Smooth muscle cell of the pulmonary artery (primary cell): ENCODE results near the gene MAP3K3. TPM values are rescaled to one million over a fixed set of nuclear protein-coding genes. Genes with fewer than 3 reads are reported as not detected.

Experiments used
- total RNA-seq: library from RNA; depleted of rRNA; stranded (reverse); fragments of >200 nt; gene quantifications from 2 replicates; pipeline ENCODE4 v1.2.3, GENCODE V29; 2014

MAP3K3 gene
- total RNA-seq, result 42.1 and 43.8 TPM in 2 replicates

DNA sequence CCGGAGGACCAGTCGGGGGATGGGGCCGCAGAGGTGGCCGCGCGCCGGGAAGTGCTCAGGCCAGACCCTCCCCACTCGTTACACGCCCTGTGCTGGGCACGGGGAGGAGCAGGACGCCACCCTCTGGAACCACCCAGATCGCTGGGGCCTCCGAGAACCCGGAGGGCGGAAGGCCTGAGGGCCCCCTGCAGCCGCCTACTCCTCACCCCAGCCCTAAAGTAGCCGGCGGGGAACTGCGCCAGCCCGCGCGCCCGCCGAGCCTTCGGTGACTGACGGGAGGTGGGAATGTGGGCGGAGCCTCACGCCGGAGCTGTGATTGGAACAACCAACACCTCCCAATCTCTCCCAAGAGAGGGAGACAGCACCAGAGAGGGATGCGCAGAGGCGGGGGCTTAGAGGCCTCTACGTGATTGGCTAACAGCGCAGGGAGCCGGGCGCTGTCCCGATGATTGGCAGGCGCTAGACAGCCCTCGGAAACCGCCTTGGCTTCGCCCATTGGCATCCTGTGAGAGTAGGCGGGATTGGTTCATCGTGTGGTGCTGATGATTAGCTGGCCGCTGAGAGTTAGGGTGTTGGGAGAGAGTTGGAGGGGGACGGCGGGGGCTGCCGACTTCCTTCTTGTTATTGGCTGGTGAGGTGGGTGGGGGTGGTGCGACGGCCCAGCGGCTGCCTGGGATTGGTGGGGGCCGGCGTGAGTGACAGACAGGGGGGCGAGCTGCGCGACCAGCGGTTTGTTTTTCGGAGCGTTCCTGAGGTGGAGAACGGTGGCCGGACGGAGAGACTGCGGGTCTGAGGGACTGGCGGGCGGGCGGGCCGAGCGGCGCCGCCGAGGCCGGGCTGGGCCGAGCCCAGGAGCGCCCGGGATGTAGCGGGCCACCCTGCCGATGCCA is at the start of gene MAP3K3:
Gene MAP3K3, plus strand, starts transcription at position 734 of the 890 bp plus-strand sequence. CDS start 343 bp downstream, outside the sequence.

DNA sequence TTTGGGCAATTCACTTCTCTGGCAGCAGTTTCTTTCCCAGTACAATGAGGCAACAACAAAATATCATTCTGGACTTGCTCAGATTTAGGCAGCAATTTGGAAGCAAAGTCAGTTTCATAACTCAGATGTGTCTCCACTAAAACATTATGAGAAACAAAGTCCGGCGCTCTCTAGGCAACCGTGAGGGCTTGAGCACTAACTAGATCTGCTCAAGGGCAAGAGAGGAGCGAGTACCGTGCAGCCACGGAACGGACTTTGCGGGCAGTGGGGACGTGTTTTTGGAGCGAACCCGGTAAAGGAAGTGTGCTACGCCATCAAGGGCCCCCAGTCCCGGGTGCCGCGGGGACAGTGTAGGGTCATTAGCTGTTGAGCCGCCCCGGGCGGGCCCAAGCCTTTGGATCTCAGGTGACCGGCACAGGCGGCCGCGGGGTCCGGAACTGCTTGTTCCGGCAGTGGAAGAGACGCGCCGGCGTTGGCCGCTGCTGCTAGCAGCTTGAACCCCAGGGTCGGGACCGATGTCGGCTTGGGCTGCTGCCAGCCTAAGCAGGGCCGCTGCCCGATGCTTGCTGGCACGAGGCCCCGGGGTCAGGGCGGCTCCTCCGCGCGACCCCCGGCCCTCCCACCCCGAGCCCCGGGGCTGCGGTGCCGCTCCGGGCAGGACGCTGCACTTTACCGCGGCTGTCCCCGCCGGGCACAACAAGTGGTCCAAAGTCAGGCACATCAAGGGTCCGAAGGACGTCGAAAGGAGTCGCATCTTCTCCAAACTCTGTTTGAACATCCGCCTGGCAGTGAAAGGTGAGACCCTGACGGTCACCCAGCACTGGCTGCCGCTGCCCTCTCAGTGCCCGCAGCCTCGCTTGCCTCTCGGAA is 21.4 kb upstream of the MAP3K3 start, which contains the start of gene TACO1:
Gene TACO1, plus strand, starts transcription at position 327 of the 870 bp plus-strand sequence. Its CDS starts 189 bp downstream, at position 516.

DNA sequence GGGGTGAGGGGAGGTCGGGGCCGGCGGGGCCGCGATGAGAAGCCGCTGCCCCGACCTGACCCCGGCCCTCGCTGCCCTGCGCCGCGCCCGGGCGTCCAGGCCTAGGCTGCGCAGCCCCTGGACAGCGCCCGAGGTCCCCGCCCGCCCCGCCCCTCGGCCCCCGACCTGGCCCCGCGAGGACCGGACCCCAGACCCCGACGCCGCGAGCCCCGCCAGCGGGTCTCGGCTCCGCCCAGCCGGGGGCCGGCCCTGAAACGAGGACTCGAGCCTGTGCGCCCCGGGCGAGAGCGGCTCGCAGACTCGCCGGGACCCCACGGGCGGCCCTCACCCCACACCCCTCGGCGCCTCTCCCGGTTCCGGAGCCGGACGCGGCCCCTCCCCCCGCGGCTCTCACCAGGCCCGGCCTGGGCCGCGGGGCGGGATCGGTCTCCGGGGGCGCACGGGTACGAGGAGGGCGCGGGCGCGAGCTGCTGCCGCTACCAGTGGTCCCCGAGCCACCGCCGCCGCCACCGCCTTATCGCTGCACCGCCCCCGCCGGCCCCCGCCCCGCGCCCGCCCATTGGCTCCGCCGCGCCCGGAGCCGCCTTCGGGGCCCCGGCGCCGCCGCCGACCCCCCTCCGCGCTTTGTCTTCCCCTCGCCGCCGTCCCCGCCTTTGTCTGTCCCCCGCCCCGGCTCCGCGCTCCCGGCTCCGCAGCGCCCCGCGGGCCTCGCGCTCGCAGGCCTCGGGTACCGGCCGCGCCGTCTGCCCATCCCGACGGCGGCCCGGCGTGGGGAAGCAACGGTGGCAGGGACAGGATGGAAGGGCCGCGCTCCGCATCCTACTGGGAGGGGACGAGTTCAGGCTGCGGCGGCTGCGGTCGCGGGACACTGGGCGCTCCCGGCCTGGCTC is 77.7 kb downstream of the MAP3K3 start, which contains the start of gene LIMD2:
Gene LIMD2, minus strand, starts transcription at position 488 of the 890 bp plus-strand sequence. CDS start 827 bp downstream, outside the sequence.

DNA sequence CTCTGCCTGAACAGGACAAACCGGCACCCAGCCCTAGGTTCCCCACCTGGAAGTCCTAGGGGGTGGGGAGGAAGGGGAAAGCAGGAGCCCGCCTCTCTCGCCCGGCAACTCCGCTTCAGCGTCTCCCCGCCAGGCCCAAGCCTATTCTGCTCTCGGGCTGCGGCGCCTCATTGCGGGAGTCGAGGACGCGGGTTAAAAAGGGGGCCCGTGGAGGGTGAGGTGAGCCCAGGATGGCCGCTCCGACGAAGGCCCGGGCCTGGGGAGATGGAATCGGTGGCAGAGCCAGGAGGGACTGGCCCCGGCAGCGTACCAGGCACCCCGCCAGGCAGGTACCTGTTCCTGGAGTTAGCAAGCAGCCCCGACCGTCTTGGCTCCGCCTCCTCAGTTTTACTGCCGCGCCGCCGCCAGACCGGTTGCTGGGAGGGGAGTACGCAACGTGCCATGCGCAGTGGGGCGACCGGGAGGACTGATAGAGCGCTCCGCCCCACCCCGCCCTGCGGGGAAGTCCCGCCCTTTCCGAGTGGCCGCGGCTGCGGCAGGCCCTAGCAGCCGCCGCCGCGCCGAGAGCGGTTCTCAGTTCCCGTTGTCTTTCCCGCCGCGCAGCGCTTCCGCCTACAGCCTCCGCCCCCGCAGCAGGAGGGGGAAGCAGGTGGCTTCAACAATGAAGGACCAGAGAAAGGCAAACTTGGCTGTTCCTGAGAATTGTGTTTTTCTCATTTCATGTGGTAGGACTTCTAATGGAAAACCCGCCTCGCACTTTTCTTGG is 119.4 kb downstream of the MAP3K3 start, which contains the start of gene STRADA:
Gene STRADA, minus strand, starts transcription at position 392 of the 766 bp plus-strand sequence. CDS start 13,430 bp downstream, outside the sequence.

Other genes with a start within 250 kb of the MAP3K3 start
- gene CYB561, start 176.1 kb upstream of the MAP3K3 start, total RNA-seq, result 34.9 and 36.4 TPM in 2 replicates
- 3.5 and 3.8 TPM in 2 replicates for gene ACE, start 145.4 kb upstream of the MAP3K3 start, total RNA-seq
- not detected in 2 replicates for gene KCNH6, start 99.1 kb upstream of the MAP3K3 start, total RNA-seq
- gene DCAF7, start 71.9 kb upstream of the MAP3K3 start, total RNA-seq, result 26.7 and 30.4 TPM in 2 replicates
- gene TACO1, start 21.5 kb upstream of the MAP3K3 start, total RNA-seq, result 11.7 and 14.1 TPM in 2 replicates
- 4.9 and 9.0 TPM in 2 replicates for gene LIMD2, start 77.7 kb downstream of the MAP3K3 start, total RNA-seq
- gene STRADA, start 119.4 kb downstream of the MAP3K3 start, total RNA-seq, result 23.7 and 25.8 TPM in 2 replicates
- gene CCDC47, start 151.2 kb downstream of the MAP3K3 start, total RNA-seq, result 89.7 and 94.5 TPM in 2 replicates
- 66.3 and 76.8 TPM in 2 replicates for gene DDX42, start 151.8 kb downstream of the MAP3K3 start, total RNA-seq
- gene PSMC5, start 205.0 kb downstream of the MAP3K3 start, total RNA-seq, result 58.6 and 61.6 TPM in 2 replicates
- 31.9 and 47.7 TPM in 2 replicates for gene FTSJ3, start 205.2 kb downstream of the MAP3K3 start, total RNA-seq
- gene SMARCD2, start 220.3 kb downstream of the MAP3K3 start, total RNA-seq, result 61.6 and 64.3 TPM in 2 replicates